ENCODE results near the gene RABL6.

DNA sequence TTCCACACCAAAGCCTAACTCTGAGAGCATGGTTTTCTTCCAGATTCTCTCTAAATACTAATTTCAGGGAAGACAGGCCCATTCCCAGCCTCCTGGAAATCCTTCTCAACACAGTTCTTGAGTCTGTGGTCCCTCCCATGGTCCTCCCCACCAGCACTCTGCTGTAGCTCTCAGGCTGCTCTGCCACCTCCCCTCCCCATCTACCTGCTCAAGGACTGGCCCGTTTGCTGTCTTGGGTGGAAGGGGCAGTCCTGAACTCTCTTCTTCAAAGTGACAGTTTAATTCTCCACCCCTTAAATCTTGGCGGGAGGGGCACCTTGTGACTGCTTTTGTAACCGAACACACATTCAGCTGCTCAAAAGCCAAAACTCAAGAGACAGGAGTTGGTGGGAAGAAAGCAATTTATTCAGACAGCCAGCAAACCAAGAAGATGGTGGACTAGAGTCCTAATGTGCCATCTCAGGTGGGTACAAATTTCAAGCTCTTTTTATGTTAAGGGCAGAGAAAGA, 35.8 kb upstream of the RABL6 start:
- TF ChIP-seq, protein P1, sequence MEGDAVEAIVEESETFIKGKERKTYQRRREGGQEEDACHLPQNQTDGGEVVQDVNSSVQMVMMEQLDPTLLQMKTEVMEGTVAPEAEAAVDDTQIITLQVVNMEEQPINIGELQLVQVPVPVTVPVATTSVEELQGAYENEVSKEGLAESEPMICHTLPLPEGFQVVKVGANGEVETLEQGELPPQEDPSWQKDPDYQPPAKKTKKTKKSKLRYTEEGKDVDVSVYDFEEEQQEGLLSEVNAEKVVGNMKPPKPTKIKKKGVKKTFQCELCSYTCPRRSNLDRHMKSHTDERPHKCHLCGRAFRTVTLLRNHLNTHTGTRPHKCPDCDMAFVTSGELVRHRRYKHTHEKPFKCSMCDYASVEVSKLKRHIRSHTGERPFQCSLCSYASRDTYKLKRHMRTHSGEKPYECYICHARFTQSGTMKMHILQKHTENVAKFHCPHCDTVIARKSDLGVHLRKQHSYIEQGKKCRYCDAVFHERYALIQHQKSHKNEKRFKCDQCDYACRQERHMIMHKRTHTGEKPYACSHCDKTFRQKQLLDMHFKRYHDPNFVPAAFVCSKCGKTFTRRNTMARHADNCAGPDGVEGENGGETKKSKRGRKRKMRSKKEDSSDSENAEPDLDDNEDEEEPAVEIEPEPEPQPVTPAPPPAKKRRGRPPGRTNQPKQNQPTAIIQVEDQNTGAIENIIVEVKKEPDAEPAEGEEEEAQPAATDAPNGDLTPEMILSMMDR (conservative IDR thresholded peaks at IDR 0.05): no peak
- TF ChIP-seq ZFX (IDR thresholded peaks at IDR 0.05): no peak

Measured in C4-2B (cell line).